GM23248 (cell line): ENCODE results near the gene TAF6L. TPM values are rescaled to one million over a fixed set of nuclear protein-coding genes. Genes with fewer than 3 reads are reported as not detected.
"Not testable (repeated sequence)": the region's sequence is repeated elsewhere in the genome, so short reads cannot be mapped to it uniquely, and the experiment has no call there.

Experiments used
- DNase-seq: peaks from one replicate; pipeline ENCODE4 v3.0.0-alpha.2; 2015
- H2AFZ ChIP-seq: fragments of 200-600 bp; sonication (generic); 2 replicates; pipeline ENCODE4 v1.6.1; 2016; ENCODE audit warnings: antibody characterized with exemption
- H3F3A ChIP-seq: fragments of 200-600 bp; sonication (generic); 2 replicates; pipeline ENCODE4 v1.6.1; 2016; ENCODE audit warnings: mild to moderate bottlenecking, antibody characterized with exemption, mixed run types; ENCODE audit not compliant: insufficient read depth
- H3K27ac ChIP-seq: fragments of 200-600 bp; sonication (generic); 2 replicates; pipeline ENCODE4 v1.5.1; 2016; ENCODE audit warnings: mild to moderate bottlenecking
- H3K27me3 ChIP-seq: fragments of 200-600 bp; sonication (generic); replicated peaks from 2 replicates; pipeline ENCODE4 v1.6.1; 2016; ENCODE audit warnings: mild to moderate bottlenecking; ENCODE audit not compliant: insufficient read depth
- H3K36me3 ChIP-seq: fragments of 200-600 bp; sonication (generic); 2 replicates; pipeline ENCODE4 v1.6.1; 2016; ENCODE audit warnings: low read depth, mild to moderate bottlenecking
- H3K4me1 ChIP-seq: fragments of 200-600 bp; sonication (generic); 2 replicates; pipeline ENCODE4 v1.6.1; 2016; ENCODE audit warnings: mild to moderate bottlenecking; ENCODE audit not compliant: insufficient read depth
- H3K4me2 ChIP-seq: fragments of 200-600 bp; sonication (generic); one replicate; pipeline ENCODE4 v1.6.1; 2016; ENCODE audit warnings: mild to moderate bottlenecking; ENCODE audit not compliant: unreplicated experiment
- H3K4me3 ChIP-seq: fragments of 200-600 bp; sonication (generic); 2 replicates; pipeline ENCODE4 v1.5.1; 2016; ENCODE audit warnings: mild to moderate bottlenecking
- H3K79me2 ChIP-seq: fragments of 200-600 bp; sonication (generic); 2 replicates; pipeline ENCODE4 v1.6.1; 2016; ENCODE audit warnings: mild to moderate bottlenecking; ENCODE audit not compliant: insufficient read depth
- H3K9ac ChIP-seq: fragments of 200-600 bp; sonication (generic); 2 replicates; pipeline ENCODE4 v1.6.1; 2016; ENCODE audit warnings: mild to moderate bottlenecking
- H3K9me2 ChIP-seq: fragments of 200-600 bp; sonication (generic); 2 replicates; pipeline ENCODE4 v1.6.1; 2016; ENCODE audit warnings: mixed run types, mild to moderate bottlenecking, moderate library complexity; ENCODE audit not compliant: insufficient read depth
- H3K9me3 ChIP-seq: fragments of 200-600 bp; sonication (generic); one replicate; pipeline ENCODE4 v1.6.1; 2017; ENCODE audit warnings: low read depth
- H4K20me1 ChIP-seq: fragments of 200-600 bp; sonication (generic); 2 replicates; pipeline ENCODE4 v1.6.0; 2016; ENCODE audit not compliant: insufficient read depth
- EZH2 ChIP-seq: fragments of 200-600 bp; sonication (generic); IDR thresholded peaks from 2 replicates; pipeline ENCODE4 v1.6.1; 2018; ENCODE audit warnings: antibody characterized with exemption, mild to moderate bottlenecking; ENCODE audit not compliant: insufficient read depth, poor library complexity, severe bottlenecking
- EZH2phosphoT487 ChIP-seq: fragments of 200-600 bp; sonication (generic); IDR thresholded peaks from 2 replicates; pipeline ENCODE4 v1.6.1; 2018; ENCODE audit warnings: antibody characterized with exemption, moderate library complexity, mild to moderate bottlenecking, low read depth; ENCODE audit not compliant: insufficient read depth
- WGBS, 2 experiments: methylation state at CpG; one replicate each; pipeline ENCODE4 v1.1.6; 2015 to 2017; ENCODE audit warnings: low lambda C conversion rate in 2 of 2, low coverage in 1 of 2; ENCODE audit errors: missing lambda C conversion rate in 2 of 2; 5-methylcytosine and 5-hydroxymethylcytosine counted together
- in situ Hi-C: fragments of 300-500 bp; cut with MboI; formaldehyde crosslinking; loops from 2 replicates; pipeline ENCODE4 v1.15.0; 2020
- polyA plus RNA-seq: library from polyadenylated mRNA; unstranded; fragments of >200 nt; fragmentation: Nextera tagmentation; extraction: Ambion mirVana; gene quantifications from 2 replicates; pipeline ENCODE4 v1.2.1, GENCODE V29; 2016
- total RNA-seq: library from RNA; depleted of rRNA; stranded (reverse); fragments of >200 nt; shearing (Covaris generic); gene quantifications from 2 replicates; pipeline ENCODE4 v1.2.3, GENCODE V29; 2014

Gene TAF6L
- total and polyA plus RNA-seq, 2 experiments from 2014 or later = 8.2 to 11.6 TPM

- 0 to 1% methylated on average over 29 of the region's 29 CpGs for WGBS, 2 experiments
- TF ChIP-seq EZH2 (no peak), EZH2phosphoT487 (no peak)
Observed at GRCh38 chr11:62728171-62728988, 42.8 kb upstream of the TAF6L start, which contains the start of gene TTC9C. TTC9C (plus strand) TSS chr11:62728486; CDS start chr11:62728849, 363 bp downstream.

GRCh38 chr11:62730076-62730475, 41.1 kb upstream of the TAF6L start:
- H3K27me3 ChIP-seq, DNase-seq, H3K9me2 ChIP-seq, in situ Hi-C loops, H3K9me3 ChIP-seq, H4K20me1 ChIP-seq: not testable (repeated sequence)
- peak overlapping the region; percentile 95 for H3K27ac ChIP-seq
- peaks cover 21% of the 10 kb centered on the region for H3K36me3 ChIP-seq
- 74 to 75% methylated on average over 14 of the region's 14 CpGs for WGBS, 2 experiments
- peaks cover 83% of the 10 kb centered on the region for H3K79me2 ChIP-seq
- peaks cover 27% of the 10 kb centered on the region for H3F3A ChIP-seq
- H3K4me3 ChIP-seq = peak overlapping the region; percentile 88
- H3K4me1 ChIP-seq = peaks cover 10% of the 10 kb centered on the region
- peak overlapping the region; percentile 92 for H3K4me2 ChIP-seq
- peak overlapping the region; percentile 92 for H3K9ac ChIP-seq
- H2AFZ ChIP-seq = 0 out of 2 replicates have a peak overlapping the region, but pooled peaks have one; percentile 15

More at GRCh38 chr11:62728171-62728988, 42.8 kb upstream of the TAF6L start, which contains the start of gene TTC9C:
- H3K9ac ChIP-seq = peak within 1 kb of the TSS; percentile 92
- peaks cover 13% of the 10 kb centered on the region; the same call in 1 of the 2 replicates for H4K20me1 ChIP-seq
- peaks cover 83% of the 10 kb centered on the region for H3K79me2 ChIP-seq
- H3K9me3 ChIP-seq = no peaks in the 10 kb centered on the region
- peaks cover 44% of the 10 kb centered on the region for H3F3A ChIP-seq
- in situ Hi-C loops = no loop called here
- peaks cover 10% of the 10 kb centered on the region for H3K36me3 ChIP-seq
- peaks cover 21% of the 10 kb centered on the region for H3K4me1 ChIP-seq
- peak within 1 kb of the TSS; percentile 97 for H2AFZ ChIP-seq
- H3K27ac ChIP-seq = peak within 1 kb of the TSS; percentile 95
- H3K9me2 ChIP-seq = no peaks in the 10 kb centered on the region
- no peaks in the 10 kb centered on the region for H3K27me3 ChIP-seq
- DNase-seq = peak; percentile 98
- peak within 1 kb of the TSS; percentile 88 for H3K4me3 ChIP-seq
- H3K4me2 ChIP-seq = peak within 1 kb of the TSS; percentile 93

- H2AFZ ChIP-seq = no peak overlapping the region
- in situ Hi-C loops = no loop called here
- H3K4me2 ChIP-seq = no peak overlapping the region
- H3K9me3 ChIP-seq = no peaks in the 10 kb centered on the region
- H3K79me2 ChIP-seq = peaks cover 93% of the 10 kb centered on the region
- H3K36me3 ChIP-seq = peaks cover 27% of the 10 kb centered on the region
- H3F3A ChIP-seq = peaks cover 14% of the 10 kb centered on the region
- H3K9ac ChIP-seq = no peak overlapping the region; the same call in 1 of the 2 replicates
- TF ChIP-seq EZH2phosphoT487 (no peak), EZH2 (no peak)
- H4K20me1 ChIP-seq = no peaks in the 10 kb centered on the region
- H3K27me3 ChIP-seq = no peaks in the 10 kb centered on the region
- WGBS, 2 experiments = 94 to 100% methylated on average over 2 of the region's 2 CpGs
- H3K9me2 ChIP-seq = no peaks in the 10 kb centered on the region
- no peak overlapping the region for H3K4me3 ChIP-seq
- no peak overlapping the region for H3K27ac ChIP-seq
- DNase-seq = peak; percentile 68
- peaks cover 10% of the 10 kb centered on the region for H3K4me1 ChIP-seq
Observed at GRCh38 chr11:62732830-62733229, 38.4 kb upstream of the TAF6L start.

GRCh38 chr11:62737196-62737595, 34.0 kb upstream of the TAF6L start:
- Histone ChIP-seq H3K9ac (no peak overlapping the region), H3K27me3 (no peaks in the 10 kb centered on the region), H3K36me3 (peaks cover 44% of the 10 kb centered on the region), H2AFZ (no peak overlapping the region), H3K9me3 (no peaks in the 10 kb centered on the region), H4K20me1 (no peaks in the 10 kb centered on the region), H3K4me1 (no peaks in the 10 kb centered on the region), H3K4me3 (no peak overlapping the region), H3K79me2 (peaks cover 55% of the 10 kb centered on the region), H3K27ac (no peak overlapping the region), H3K4me2 (no peak overlapping the region), H3F3A (peaks cover 13% of the 10 kb centered on the region; the same call in 1 of the 2 replicates), H3K9me2 (no peaks in the 10 kb centered on the region)
- in situ Hi-C loops = no loop called here
- no peak for DNase-seq
- TF ChIP-seq EZH2 (no peak), EZH2phosphoT487 (no peak)
